GM21367 (cell line): ENCODE results near the gene CD69.

Experiments
- ATAC-seq: cut with Tn5 transposase; IDR thresholded peaks from one replicate; pipeline ENCODE4 v1.9.1; 2021; ENCODE audit not compliant: unreplicated experiment

The CD69 gene

DNA sequence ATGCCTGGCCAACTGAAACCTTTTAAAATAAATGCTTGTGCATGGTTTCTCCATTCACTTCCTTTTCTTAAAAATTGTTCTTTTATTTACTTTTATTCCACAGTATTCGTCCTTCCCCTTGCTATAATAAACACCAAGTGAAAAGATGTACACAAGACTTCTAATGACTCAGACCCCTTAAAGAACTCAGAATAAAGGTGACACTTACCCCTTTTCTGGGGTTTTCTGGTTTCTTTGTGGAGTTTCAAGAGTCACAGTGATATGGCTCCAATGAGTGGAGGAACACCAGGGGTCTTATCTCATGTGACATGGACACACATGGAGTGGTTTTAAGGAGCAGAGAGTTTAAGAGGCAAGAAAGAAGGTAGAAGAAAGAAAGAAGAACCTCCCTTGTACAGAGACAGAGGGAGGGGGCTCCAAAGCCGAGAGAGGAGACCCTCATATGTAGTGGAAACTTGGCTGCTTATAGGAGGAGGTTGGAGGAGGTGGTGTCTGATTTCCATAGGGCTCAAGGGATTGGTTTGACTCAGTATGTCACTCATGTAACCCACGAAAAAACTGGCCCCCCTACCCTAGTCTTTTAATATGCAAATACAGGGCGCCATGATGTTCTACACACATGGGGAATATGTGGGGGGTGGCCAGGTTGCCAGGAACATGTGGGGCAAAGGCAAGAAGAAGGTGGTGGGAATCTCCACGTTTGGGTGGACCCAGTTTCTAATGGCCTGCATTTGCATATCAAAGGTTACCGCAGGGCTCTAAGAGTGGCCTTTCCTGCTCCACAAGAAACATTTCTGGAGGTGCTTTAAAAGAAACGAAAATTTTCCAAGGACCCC is 22.1 kb upstream of the CD69 start:
- ATAC-seq, result no peak

- no peak for ATAC-seq
Measured at GRCh38 chr12:9781360-9781759, 20.7 kb upstream of the CD69 start.

DNA sequence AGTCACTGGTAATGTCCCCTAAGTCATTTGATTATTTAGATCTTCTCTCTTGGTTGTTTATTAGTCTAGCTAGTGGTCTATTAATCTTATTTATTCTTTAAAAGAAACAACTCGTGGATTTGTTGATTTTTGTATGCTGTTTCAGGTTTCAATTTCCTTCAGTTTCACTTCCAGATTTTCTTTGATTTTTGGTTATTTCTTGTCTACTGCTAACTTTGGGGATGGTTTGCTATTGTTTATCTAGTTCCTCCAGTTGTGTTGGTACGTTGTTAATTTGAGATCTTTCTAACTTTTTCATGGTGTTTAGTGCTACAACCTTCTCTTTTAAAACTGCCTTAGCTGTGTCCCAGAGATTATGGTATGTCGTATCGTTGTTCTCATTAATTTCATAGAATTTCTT is 18.5 kb upstream of the CD69 start:
- no peak for ATAC-seq

- no peak for ATAC-seq
Measured at GRCh38 chr12:9776781-9777180, 16.1 kb upstream of the CD69 start.

GRCh38 chr12:9773216-9773877 is 12.6 kb upstream of the CD69 start:
- no peak for ATAC-seq

DNA sequence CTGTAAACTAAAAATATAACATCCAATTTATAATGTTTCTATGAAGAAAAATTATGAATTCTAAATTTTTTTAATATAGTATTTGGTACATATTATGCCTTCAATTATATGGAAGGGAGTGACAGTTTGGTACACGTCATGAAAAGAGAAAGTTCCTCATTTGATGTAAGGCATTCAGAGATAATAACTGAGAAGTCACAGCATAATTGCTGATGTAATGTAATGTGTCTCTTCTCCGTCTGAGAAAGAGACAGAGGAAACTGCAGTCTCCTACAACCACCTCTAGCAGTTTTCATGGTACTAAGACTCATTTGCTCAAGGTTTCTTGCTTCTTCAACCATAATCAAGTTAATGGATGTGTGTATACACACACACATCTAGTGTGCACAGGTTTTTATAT is 2.3 kb upstream of the CD69 start:
- no peak for ATAC-seq

DNA sequence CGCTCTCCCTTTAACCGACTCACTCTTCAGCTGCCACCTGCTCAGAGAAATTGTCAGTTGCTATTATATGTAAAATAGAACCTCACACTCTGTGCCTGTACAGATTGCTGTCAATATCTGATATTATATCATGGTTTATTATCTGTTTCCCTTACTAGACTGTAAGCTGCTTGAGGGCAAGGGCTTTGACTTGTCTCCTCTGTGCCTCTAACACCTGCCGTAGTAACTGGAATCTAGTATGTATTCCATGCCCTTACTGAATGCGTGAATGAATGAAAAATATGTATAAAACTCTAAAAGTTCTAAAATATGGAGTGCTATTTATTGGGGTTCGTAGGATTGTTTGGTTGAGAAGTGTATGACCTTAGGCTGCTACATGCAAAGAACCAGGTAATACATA is 1.7 kb upstream of the CD69 start:
- ATAC-seq, result no peak

DNA sequence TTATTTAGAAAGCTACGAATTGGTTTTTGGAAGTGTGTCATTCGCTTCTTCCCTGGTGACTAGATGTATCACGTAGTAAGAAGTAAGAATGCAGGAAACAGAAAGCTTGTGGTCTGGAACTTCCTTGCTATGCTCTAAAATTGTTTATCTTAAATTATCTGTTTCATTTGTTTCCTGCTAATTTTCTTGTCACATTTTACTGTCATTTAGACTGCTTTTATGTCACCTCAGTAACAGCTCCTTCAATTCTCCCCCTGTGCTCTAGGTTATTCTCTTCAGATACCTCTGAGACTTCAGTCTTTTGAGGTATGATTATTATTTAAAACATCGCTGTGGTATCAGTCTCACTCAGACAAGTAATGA is 699 bp upstream of the CD69 start:
- ATAC-seq, result no peak

DNA sequence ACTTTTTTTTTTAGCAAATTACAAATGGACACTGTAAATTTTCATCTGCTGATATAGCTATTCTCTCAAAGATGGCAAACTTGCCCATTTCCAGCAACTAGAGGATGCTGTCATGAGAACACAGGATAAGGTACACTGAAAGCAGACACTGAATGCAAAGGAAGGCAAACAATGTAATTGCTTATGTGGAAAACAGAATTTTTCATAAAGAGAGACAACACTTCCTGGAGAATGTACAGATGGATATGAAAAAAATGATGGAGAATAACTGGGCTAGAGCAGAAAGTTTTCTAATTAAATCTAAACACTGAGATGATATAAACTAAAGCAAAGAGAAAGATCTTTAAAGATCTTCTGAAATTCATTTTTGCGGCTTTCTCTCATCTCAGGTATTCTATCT is 581 bp downstream of the CD69 start:
- no peak for ATAC-seq

DNA sequence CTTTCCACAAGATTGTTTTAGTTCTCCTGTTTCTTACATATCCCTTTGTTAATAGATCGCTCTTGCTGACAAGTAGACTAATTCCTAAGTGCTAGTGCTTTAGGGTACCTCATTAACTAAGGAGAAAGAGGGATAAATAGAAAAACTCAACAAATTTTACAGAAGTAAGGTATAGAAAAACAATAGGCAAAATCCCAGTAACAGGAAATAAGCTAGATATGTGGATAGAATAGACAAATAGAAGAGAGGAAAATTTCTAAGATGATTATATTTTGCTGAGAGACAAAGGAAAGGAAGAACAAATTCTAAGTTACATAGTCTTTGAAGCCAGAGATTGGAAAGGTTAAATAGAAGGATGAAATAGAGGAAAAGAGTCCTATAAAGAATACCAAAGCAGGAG is 1.0 kb downstream of the CD69 start:
- no peak for ATAC-seq

- no peak for ATAC-seq
Measured at GRCh38 chr12:9758119-9758518, 2.6 kb downstream of the CD69 start.

DNA sequence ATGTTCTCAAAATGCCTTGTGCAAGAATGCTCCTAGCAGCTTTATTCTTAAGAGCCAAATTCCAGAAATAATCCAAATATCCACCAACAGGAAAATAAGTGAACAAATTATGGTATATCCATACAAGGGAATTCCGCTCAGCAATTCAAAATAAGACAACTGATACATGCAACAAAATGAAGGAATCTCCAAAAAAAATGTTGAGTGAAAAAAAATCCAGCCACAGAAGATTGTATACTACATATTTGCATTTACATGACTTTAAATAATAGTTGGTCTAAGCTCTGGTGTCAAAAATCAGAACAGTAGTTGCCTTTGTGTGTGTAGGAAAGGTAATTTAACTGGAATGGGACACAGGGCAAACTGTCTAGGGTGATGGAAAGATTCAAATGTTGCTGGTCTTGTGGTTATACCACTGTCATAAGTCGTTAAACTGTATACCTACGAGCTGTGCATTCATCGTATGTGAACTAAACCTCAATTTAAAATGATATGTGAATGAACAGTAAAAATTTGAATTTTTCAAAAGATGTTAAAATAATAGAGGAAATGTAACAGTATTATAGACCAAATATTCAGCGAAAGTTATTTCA is 3.2 kb downstream of the CD69 start:
- ATAC-seq, result no peak

DNA sequence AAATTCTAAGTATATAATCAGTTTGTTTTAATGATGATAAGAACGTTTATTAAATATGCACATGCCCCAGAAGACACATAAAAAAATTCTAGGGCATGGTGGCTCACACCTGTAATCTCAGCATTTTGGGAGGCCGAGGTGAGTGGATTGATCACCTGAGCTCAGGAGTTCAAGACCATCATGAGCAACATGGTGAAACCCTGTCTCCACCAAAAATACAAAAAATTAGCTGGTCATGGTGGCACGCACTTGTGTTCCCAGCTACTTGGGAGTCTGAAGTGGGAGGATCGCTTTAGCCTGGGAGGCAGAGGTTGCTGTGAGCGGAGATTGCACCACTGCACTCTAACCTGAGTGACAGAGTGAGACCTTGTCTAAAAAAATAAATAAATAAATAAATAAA is 4.0 kb downstream of the CD69 start:
- no peak for ATAC-seq

- no peak for ATAC-seq
Measured at GRCh38 chr12:9756170-9756569, 4.5 kb downstream of the CD69 start.

GRCh38 chr12:9755567-9755966 is 5.1 kb downstream of the CD69 start:
- no peak for ATAC-seq

DNA sequence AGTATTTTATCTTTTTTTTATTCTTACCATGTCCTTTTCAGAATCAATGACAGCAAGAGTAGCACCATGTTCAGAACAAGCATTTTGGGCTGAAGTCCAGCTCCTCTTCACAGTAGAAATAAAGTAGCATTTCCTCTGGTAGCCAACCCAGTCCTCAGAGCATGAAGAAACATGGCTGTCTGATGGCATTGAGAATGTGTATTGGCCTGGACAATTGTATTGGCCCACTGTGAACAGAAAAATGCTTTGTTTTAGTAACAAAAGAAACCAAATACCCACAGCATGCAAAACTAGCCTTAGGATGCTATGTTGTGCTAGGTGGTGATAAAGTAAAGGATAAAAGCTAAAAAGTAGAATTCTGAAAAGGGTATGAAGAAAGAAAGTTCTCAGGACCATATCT is 5.7 kb downstream of the CD69 start:
- ATAC-seq, result no peak

DNA sequence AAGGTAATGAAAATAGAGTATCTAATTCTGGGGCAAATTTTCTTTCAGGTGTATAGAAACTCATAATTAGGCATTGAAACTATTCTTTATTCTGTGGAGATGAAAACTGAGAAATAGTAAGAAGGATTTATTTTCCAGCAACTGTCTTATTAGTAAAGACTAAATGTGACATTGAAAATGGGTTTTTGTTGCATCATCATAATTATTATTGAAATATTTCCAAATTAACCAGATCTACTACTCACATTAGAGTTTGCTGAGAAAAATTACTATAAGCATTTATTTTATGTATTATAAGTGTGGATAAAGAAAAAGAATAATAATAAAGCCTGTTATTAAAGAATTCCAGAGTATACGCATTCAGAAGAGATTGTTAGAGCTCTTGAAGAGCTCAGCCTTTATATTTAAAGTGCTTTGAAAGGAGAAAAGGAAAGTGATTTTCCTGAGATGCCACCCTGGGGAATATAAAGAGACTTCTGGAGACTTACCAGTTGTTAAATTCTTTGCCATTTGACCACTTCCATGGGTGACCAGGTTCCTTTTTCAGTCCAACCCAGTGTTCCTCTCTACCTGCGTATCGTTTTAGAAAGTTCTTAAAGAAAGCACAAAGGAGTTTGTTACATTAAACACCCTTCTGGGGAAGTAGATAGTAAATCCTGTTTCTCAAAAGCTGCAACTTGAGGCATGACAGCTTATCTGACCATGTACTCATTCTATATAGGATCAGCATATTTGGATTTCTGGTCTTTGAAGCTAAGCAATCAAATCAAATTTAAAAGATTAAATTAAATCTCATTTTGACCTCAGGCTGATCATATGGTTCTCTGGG is 6.4 kb downstream of the CD69 start:
- no peak for ATAC-seq

DNA sequence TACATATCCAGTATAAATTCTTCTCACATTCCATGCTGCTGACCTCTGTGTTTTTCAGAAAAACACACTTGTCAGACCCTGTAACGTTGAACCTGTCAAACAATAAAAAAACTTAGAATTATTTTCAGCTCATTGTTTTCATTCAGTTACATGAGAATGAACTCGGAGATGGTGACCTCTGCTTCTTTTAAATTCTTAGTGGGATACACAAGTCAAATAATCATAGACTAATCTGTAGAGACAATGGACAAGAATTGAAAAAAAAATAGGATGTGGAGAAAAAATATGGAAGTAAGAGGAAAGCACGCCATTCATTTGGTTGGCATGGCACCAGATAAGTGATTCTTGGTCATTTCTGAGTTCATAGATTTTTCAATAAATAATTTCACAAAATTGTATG is 7.2 kb downstream of the CD69 start:
- ATAC-seq, result no peak

GRCh38 chr12:9753073-9753472 is 7.6 kb downstream of the CD69 start:
- ATAC-seq, result no peak

DNA sequence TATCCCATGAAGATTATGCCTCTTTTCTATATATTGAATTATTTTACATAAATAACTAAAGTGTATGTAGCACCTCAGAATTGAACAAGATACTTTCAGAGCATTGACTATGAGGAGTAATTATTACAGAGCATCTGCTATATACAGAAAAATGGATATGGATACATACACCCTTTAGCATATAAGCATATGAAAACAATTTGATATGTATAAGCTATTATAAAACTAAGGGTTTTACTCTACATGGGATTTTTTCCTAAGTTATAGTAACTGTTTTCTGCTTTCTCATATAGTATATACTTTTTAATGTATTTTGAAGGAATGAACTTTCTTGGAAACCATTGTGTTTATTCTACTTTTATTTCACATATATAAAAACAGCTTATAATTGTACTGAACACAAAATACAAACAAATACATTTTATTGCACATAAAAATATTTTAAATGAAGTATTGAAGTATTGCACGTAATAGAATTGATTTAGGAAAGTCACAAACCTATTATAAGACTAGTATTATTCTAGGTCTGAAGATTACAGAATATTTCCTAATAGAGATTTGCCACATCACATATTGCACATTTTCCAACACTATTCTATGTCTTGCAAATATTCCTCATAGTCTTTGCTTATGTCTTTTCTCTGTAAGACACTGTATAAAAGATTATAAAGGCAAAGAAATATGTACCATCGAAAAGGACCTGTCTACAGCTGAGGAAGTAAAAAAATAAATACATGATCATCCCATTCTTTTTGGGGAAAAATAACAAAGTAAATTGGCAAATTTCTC is 8.4 kb downstream of the CD69 start:
- ATAC-seq, result no peak
